T-helper 1 cell treated with Interleukin-12 subunit alpha and Interleukin-12 subunit beta and Interleukin-4 antibody, amounts not matched to agents 30 μg/mL and 1 μg/mL, for 36 hours (primary cell): ENCODE data around the gene ZNF282.
A peak's percentile ranks its signal among the peaks of the same experiment; 100 is the strongest.

Source experiments
- H3K27ac Mint-ChIP-seq: one replicate; pipeline ENCODE4 v1.8.0; 2021; ENCODE audit warnings: mild to moderate bottlenecking, mixed read lengths
- H3K27me3 Mint-ChIP-seq: one replicate; pipeline ENCODE4 v1.8.0; 2021; ENCODE audit warnings: low read depth, mixed read lengths
- H3K36me3 Mint-ChIP-seq: one replicate; pipeline ENCODE4 v1.8.0; 2021; ENCODE audit warnings: low read depth, mixed read lengths
- H3K4me1 Mint-ChIP-seq: one replicate; pipeline ENCODE4 v1.8.0; 2021; ENCODE audit warnings: low read depth, mixed read lengths
- H3K4me3 Mint-ChIP-seq: one replicate; pipeline ENCODE4 v1.8.0; 2021; ENCODE audit warnings: mild to moderate bottlenecking, moderate library complexity, mixed read lengths
- H3K9me3 Mint-ChIP-seq: one replicate; pipeline ENCODE4 v1.8.0; 2021; ENCODE audit warnings: mixed read lengths

ZNF282 gene

GRCh38 chr7:149195180-149196150 lies at the start of gene ZNF282:
Gene ZNF282 (plus strand): TSS chr7:149195546. CDS start chr7:149195590, 44 bp downstream.
- H3K27me3 Mint-ChIP-seq = no peaks in the 10 kb centered on the region
- H3K36me3 Mint-ChIP-seq = peaks cover 19% of the 10 kb centered on the region
- H3K4me3 Mint-ChIP-seq = peak within 1 kb of the TSS; percentile 93
- no peaks in the 10 kb centered on the region for H3K9me3 Mint-ChIP-seq
- H3K4me1 Mint-ChIP-seq = peaks cover 40% of the 10 kb centered on the region
- H3K27ac Mint-ChIP-seq = peak within 1 kb of the TSS; percentile 89

DNA sequence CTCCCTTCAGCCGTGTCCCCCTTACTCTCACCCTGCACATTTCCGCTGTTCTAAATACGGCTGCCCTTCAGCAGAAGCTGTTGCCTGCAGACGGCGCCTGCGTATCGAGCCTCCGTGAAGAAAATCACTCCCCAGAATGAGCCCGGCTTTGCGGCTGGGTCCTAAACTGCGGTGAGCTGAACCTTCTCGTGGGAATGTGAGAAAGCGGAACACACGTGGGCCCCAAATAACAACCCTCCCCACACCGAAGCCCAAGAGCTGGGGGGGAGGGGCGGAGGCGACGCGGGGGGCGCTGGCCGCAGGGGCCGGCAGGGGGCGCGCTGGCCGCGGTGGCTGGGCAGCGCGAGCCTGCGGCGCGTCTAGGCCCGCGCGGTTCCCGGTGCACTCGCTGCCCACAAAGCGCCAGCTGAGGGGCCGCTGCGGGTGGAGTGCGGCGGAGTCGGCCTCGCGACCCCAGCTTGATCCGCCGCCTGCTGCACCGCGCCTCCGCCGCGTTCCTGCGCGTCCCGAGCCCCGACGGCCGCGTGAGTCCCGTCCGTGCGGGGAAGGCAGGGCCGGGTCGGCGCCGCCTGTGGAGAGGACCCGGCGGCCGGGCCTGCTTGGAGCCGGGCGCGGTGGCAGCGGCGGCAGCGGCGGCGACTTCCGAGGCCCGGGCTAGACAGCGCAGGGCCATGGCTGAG lies 48.1 kb upstream of the ZNF282 start, which contains the start of gene ZNF398:
Gene ZNF398, plus strand, starts transcription at position 382 of the 680 bp plus-strand sequence. Its CDS starts 290 bp downstream, at position 672.
- Mint-ChIP-seq H3K27me3 (no peaks in the 10 kb centered on the region), H3K27ac (peak within 1 kb of the TSS; percentile 99), H3K36me3 (peaks cover 6% of the 10 kb centered on the region), H3K4me1 (peaks cover 23% of the 10 kb centered on the region), H3K4me3 (peak within 1 kb of the TSS; percentile 98), H3K9me3 (no peaks in the 10 kb centered on the region)

DNA sequence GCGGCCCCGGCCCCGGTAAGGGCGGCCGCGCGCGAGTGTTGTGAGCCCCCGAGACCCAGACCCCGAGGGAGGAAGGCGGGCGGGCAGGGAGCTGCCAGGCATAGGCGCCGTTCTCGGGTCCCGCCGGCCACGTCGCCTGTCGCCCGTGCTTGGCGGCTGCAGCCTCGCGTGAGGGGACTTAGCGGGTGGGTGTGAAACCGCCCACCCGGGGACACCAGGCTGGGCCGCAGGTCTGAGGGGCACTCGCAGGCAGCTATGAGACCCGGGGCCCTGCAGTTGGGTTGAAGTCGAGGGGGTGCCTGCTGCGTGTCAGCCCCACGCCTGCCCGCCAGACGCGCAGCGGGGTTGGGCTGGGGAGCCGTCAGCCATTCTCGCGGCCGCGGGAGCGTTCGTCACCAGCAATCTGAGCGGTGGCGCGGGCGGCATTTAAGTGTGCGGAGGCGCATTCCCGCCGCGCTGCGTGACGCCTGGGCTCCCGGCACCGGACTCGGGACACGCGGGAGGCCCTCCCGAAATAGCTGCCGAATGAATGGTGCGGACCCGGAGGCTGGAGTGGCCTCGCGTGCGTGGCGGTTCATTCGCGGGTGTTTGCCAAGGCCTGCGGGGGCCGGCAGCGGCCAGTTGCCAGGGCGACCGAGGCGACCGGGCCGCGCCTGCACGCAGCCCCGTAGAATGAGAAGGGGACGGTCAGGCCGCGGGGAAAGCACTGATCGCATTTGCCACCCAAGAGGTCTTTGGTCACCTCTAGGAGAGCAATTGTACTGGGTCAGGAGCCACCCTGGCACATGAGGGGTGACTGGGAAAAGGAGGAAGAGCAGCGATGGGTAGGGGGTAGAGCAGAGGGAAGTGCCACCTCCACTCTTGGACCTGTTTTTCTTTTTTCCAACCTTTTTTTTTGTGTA lies 47.3 kb upstream of the ZNF282 start:
- Mint-ChIP-seq H3K27me3 (no peaks in the 10 kb centered on the region), H3K36me3 (peaks cover 6% of the 10 kb centered on the region)

GRCh38 chr7:149150981-149151380 lies 44.4 kb upstream of the ZNF282 start:
- H3K27ac Mint-ChIP-seq = no peak overlapping the region
- no peaks in the 10 kb centered on the region for H3K9me3 Mint-ChIP-seq
- no peak overlapping the region for H3K4me3 Mint-ChIP-seq
- H3K36me3 Mint-ChIP-seq = peaks cover 22% of the 10 kb centered on the region
- peaks cover 20% of the 10 kb centered on the region for H3K4me1 Mint-ChIP-seq
- no peaks in the 10 kb centered on the region for H3K27me3 Mint-ChIP-seq

More for the DNA sequence above, 47.3 kb upstream of the ZNF282 start:
- H3K9me3 Mint-ChIP-seq = no peaks in the 10 kb centered on the region
- H3K27ac Mint-ChIP-seq = peak overlapping the region; percentile 36
- H3K4me3 Mint-ChIP-seq = peak overlapping the region; percentile 80
- H3K4me1 Mint-ChIP-seq = peaks cover 23% of the 10 kb centered on the region

GRCh38 chr7:149153346-149153745 lies 42.0 kb upstream of the ZNF282 start:
- no peaks in the 10 kb centered on the region for H3K27me3 Mint-ChIP-seq
- peaks cover 29% of the 10 kb centered on the region for H3K36me3 Mint-ChIP-seq
- peaks cover 13% of the 10 kb centered on the region for H3K4me1 Mint-ChIP-seq
- no peaks in the 10 kb centered on the region for H3K9me3 Mint-ChIP-seq
- H3K27ac Mint-ChIP-seq = no peak overlapping the region
- H3K4me3 Mint-ChIP-seq = no peak overlapping the region

DNA sequence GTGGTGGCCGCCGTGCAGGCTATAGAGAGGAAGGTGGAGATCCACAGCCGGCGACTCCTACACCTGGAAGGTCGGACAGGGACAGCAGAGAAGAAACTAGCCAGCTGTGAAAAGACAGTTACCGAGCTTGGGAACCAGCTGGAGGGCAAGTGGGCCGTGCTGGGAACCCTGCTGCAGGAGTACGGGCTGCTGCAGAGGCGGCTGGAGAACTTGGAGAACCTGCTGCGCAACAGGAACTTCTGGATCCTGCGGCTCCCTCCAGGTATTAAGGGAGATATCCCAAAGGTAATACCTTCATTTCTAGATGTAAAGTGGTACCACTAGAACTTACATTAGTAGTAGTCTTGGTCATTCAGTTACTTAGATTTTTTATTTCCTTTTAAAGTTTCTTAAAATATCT lies 41.3 kb upstream of the ZNF282 start:
- peaks cover 29% of the 10 kb centered on the region for H3K36me3 Mint-ChIP-seq
- H3K27me3 Mint-ChIP-seq = no peaks in the 10 kb centered on the region
- H3K9me3 Mint-ChIP-seq = no peaks in the 10 kb centered on the region
- no peak overlapping the region for H3K27ac Mint-ChIP-seq
- H3K4me1 Mint-ChIP-seq = peaks cover 12% of the 10 kb centered on the region
- H3K4me3 Mint-ChIP-seq = no peak overlapping the region

DNA sequence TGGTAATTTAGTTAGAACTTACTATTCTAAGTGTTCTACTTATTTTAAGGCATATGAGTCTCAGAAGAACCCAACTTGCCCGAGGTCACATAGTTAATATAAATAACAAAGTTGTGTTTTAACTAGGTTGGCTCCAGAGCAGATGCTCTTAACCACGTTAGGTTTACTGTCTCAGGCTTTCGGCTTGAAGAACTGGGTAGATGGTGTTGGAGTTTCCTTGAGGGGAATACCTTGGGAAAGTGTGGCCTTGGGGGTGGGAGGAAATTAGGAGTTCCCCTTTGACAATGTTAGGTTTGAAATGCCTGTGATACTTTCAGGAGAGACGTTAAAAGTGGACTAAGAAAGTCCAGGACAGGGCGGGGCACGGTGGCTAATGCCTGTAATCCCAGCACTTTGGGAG lies 38.4 kb upstream of the ZNF282 start:
- H3K27me3 Mint-ChIP-seq = no peaks in the 10 kb centered on the region
- H3K27ac Mint-ChIP-seq = no peak overlapping the region
- no peaks in the 10 kb centered on the region for H3K9me3 Mint-ChIP-seq
- peaks cover 12% of the 10 kb centered on the region for H3K4me1 Mint-ChIP-seq
- no peak overlapping the region for H3K4me3 Mint-ChIP-seq
- peaks cover 34% of the 10 kb centered on the region for H3K36me3 Mint-ChIP-seq

DNA sequence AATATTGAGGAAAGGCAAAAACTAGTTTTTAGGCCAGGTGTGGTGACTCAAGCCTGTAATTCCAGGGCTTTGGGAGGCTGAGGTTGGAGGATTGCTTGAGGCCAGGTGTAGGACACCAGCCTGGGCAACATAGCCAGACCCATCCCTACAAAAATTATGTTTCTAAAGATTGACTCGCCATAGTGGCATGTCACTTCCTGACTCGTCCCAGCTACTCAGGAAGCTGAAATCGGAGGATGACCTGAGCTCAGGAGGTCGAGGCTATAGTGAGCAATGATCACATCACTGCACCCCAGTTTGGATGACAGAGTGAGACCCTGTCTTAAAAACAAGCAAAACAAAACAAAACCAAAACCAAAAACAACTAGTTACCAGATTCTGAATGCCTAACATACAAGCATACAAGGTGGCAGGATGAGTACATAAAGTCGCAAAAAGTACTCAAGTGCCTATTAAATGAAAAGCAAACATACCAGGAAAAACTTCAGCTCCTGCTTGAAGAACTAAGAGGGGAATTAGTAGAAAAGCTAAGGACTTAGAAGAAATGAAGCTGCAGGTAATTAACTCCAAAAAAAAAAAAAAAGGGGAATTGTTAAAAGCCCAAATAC lies 34.0 kb upstream of the ZNF282 start:
- Mint-ChIP-seq H3K9me3 (no peaks in the 10 kb centered on the region), H3K4me3 (no peak overlapping the region), H3K4me1 (peaks cover 11% of the 10 kb centered on the region), H3K36me3 (peaks cover 26% of the 10 kb centered on the region), H3K27me3 (no peaks in the 10 kb centered on the region), H3K27ac (peak overlapping the region; percentile 65)

DNA sequence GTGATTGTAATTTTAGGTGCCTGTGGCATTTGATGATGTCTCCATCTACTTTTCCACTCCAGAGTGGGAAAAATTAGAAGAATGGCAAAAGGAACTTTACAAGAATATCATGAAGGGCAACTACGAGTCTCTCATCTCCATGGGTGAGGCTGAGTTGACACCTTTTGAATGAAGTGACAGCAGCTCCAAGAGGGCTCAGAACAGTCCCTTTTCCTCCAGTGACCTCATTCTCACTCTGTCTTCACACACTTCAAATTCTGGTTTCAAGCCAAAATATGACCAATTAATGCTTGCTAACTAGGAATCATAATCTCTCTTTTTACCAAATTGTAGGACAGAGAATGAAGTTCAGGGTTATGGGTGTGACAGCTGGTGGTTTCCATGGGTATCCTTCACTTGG lies 29.2 kb upstream of the ZNF282 start:
- H3K27ac Mint-ChIP-seq = no peak overlapping the region
- peaks cover 29% of the 10 kb centered on the region for H3K36me3 Mint-ChIP-seq
- H3K27me3 Mint-ChIP-seq = no peaks in the 10 kb centered on the region
- peaks cover 8% of the 10 kb centered on the region for H3K4me1 Mint-ChIP-seq
- H3K4me3 Mint-ChIP-seq = no peak overlapping the region
- H3K9me3 Mint-ChIP-seq = no peaks in the 10 kb centered on the region

- Mint-ChIP-seq H3K9me3 (no peaks in the 10 kb centered on the region), H3K27ac (no peak overlapping the region), H3K4me3 (no peak overlapping the region), H3K4me1 (peaks cover 3% of the 10 kb centered on the region), H3K27me3 (no peaks in the 10 kb centered on the region), H3K36me3 (peaks cover 25% of the 10 kb centered on the region)
Observed at GRCh38 chr7:149166630-149167352, 28.6 kb upstream of the ZNF282 start.

DNA sequence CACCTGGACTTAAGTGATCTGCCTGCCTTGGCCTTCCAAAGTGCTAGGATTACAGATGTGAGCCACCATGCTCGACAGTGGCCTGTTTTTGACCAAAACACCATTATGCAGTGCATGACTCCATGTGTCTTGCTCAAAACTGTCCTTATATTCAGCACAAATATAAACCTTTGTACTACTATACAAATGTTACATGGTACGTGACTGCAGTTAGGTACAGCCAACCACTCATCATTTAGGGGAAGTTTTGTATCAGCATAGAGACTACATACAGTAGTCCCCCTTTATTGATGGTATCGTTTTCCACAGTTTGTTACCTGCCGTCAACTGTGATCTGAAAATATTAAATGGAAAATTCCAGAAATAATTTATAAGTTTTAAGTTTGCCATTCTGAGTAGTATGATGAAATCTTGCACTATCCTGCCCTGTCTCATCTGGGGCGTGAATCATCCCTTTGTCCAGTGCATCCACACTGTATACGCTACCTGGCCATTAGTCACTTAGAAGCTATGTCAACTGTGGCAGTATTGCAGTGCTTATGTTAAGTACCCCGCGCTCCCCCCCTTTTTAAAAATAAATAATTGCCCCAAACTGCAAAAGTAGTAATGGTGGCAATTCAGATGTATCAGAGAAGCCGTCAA lies 23.3 kb upstream of the ZNF282 start:
- Mint-ChIP-seq H3K4me1 (no peaks in the 10 kb centered on the region), H3K9me3 (no peaks in the 10 kb centered on the region), H3K27ac (no peak overlapping the region), H3K27me3 (no peaks in the 10 kb centered on the region), H3K4me3 (no peak overlapping the region), H3K36me3 (peaks cover 16% of the 10 kb centered on the region)

GRCh38 chr7:149172534-149172920 lies 22.8 kb upstream of the ZNF282 start:
- H3K4me1 Mint-ChIP-seq = no peaks in the 10 kb centered on the region
- no peak overlapping the region for H3K27ac Mint-ChIP-seq
- peaks cover 19% of the 10 kb centered on the region for H3K36me3 Mint-ChIP-seq
- no peaks in the 10 kb centered on the region for H3K9me3 Mint-ChIP-seq
- H3K27me3 Mint-ChIP-seq = no peaks in the 10 kb centered on the region
- no peak overlapping the region for H3K4me3 Mint-ChIP-seq

DNA sequence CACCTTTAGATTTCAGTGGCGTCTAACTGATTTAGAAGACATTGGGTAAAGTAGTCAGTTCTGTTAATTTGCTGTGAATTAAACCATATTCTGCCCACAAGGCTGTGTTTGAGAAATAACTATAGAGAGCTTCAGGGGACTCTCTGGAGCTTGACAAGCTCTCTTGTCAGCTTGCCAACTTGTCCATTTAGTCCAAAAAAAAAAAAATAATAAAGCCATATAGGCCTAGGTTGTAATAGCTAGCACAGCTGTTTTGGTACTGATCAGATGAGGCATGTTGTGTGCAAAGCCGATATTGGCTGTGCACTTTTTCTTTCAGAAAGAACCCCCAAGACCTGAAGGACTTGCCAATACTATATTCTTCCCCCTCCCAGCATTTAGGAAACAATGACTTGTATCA lies 20.2 kb upstream of the ZNF282 start:
- Mint-ChIP-seq H3K4me1 (no peaks in the 10 kb centered on the region), H3K27ac (no peak overlapping the region), H3K36me3 (peaks cover 28% of the 10 kb centered on the region), H3K4me3 (no peak overlapping the region), H3K9me3 (no peaks in the 10 kb centered on the region), H3K27me3 (no peaks in the 10 kb centered on the region)
